HUES48 (cell line): ENCODE results near the gene OR4N5.
A peak's percentile ranks its signal among the peaks of the same experiment; 100 is the strongest.
"Not testable (repeated sequence)": the region's sequence is repeated elsewhere in the genome, so short reads cannot be mapped to it uniquely, and the experiment has no call there.

Experiments used
- H3K27ac ChIP-seq: one replicate; pipeline ENCODE4 v1.7.0; 2013; ENCODE audit warnings: low read depth, low read length, inconsistent platforms
- H3K27me3 ChIP-seq: 2 replicates; pipeline ENCODE4 v1.6.1; 2013; ENCODE audit warnings: mild to moderate bottlenecking, low read length; ENCODE audit not compliant: control insufficient read depth, insufficient read depth
- H3K36me3 ChIP-seq: 2 replicates; pipeline ENCODE4 v1.6.1; 2013; ENCODE audit warnings: low read length; ENCODE audit not compliant: control insufficient read depth, insufficient read depth
- H3K4me1 ChIP-seq: 2 replicates; pipeline ENCODE4 v1.6.1; 2013; ENCODE audit warnings: mild to moderate bottlenecking, low read length; ENCODE audit not compliant: control insufficient read depth, insufficient read depth
- H3K4me3 ChIP-seq: 2 replicates; pipeline ENCODE4 v1.5.1; 2013; ENCODE audit warnings: mild to moderate bottlenecking, low read depth, low read length
- H3K9ac ChIP-seq: 2 replicates; pipeline ENCODE4 v1.6.1; 2013; ENCODE audit warnings: mild to moderate bottlenecking, low read depth, low read length, moderate library complexity
- H3K9me3 ChIP-seq: 2 replicates; pipeline ENCODE4 v1.6.1; 2013; ENCODE audit warnings: low read length; ENCODE audit not compliant: control insufficient read depth, insufficient read depth

OR4N5 gene, protein sequence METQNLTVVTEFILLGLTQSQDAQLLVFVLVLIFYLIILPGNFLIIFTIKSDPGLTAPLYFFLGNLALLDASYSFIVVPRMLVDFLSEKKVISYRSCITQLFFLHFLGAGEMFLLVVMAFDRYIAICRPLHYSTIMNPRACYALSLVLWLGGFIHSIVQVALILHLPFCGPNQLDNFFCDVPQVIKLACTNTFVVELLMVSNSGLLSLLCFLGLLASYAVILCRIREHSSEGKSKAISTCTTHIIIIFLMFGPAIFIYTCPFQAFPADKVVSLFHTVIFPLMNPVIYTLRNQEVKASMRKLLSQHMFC

DNA sequence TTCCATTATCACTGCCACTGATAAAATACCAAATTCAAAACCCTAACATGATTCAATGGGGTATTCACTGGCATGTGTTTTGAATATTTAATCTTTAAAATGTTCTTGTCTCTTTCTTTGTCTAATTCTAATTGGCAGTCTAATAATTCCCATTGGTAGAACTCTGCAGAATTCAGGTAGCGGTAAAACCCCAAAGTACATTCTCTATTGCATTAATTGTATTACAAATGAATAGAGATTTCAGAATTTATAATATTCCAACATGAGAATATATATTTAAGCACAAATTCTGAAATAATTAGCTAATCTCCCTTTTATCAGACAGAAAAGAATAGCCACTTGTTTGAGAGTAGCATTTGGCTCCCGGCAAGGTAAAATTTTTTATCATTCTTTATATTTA is at the start of gene OR4N5:
Gene OR4N5, plus strand, starts transcription at position 301 of the 400 bp plus-strand sequence. CDS start 4,916 bp downstream, outside the sequence.
- Histone ChIP-seq H3K27me3 (no peaks in the 10 kb centered on the region), H3K27ac (no peak within 1 kb of the TSS), H3K9ac (no peak within 1 kb of the TSS), H3K9me3 (peaks cover 91% of the 10 kb centered on the region), H3K4me3 (no peak within 1 kb of the TSS), H3K36me3 (no peaks in the 10 kb centered on the region), H3K4me1 (no peaks in the 10 kb centered on the region)

GRCh38 chr14:20092050-20092449 is 46.6 kb upstream of the OR4N5 start:
- H3K27me3 ChIP-seq = no peaks in the 10 kb centered on the region
- H3K36me3 ChIP-seq = no peaks in the 10 kb centered on the region
- H3K27ac ChIP-seq = no peak overlapping the region
- H3K4me3 ChIP-seq = no peak overlapping the region
- H3K9ac ChIP-seq = no peak overlapping the region
- no peaks in the 10 kb centered on the region for H3K4me1 ChIP-seq
- peaks cover 80% of the 10 kb centered on the region for H3K9me3 ChIP-seq

DNA sequence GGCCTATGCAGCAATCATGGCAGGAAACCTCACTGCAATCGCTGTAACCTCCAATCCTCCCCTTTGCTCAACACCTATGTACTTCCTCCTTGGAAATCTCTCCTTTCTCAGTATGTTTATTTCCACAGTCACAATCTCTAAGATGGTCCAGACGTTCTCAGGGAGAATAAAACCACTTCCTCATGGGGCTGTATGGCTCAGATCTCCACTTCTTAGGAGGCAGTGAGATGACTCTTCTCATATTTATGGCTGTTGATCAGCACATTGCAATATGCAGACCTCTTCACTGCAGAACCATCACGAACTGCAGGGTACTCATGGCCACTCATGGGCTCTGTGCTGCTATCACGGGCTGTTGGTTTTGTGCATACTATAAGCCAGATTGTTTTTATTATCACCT is 45.2 kb upstream of the OR4N5 start:
- H3K9me3 ChIP-seq = peaks cover 90% of the 10 kb centered on the region
- H3K4me1 ChIP-seq = no peaks in the 10 kb centered on the region
- H3K27me3 ChIP-seq = no peaks in the 10 kb centered on the region
- H3K36me3 ChIP-seq = no peaks in the 10 kb centered on the region
- peak overlapping the region; percentile 14; the same call in 1 of the 2 replicates for H3K4me3 ChIP-seq
- no peak overlapping the region for H3K9ac ChIP-seq
- H3K27ac ChIP-seq = no peak overlapping the region

GRCh38 chr14:20098926-20099770 is 39.5 kb upstream of the OR4N5 start:
- not testable (repeated sequence) for H3K36me3 ChIP-seq, H3K4me3 ChIP-seq

GRCh38 chr14:20110438-20110837 is 28.2 kb upstream of the OR4N5 start, which contains the start of gene OR4K17:
Gene OR4K17 (plus strand): TSS chr14:20110739. CDS start chr14:20117500, 6,761 bp downstream.
- H3K9ac ChIP-seq = no peak within 1 kb of the TSS
- peaks cover 54% of the 10 kb centered on the region for H3K9me3 ChIP-seq
- H3K36me3 ChIP-seq = no peaks in the 10 kb centered on the region
- no peak within 1 kb of the TSS for H3K27ac ChIP-seq
- H3K27me3 ChIP-seq = no peaks in the 10 kb centered on the region
- H3K4me1 ChIP-seq = no peaks in the 10 kb centered on the region
- H3K4me3 ChIP-seq = no peak within 1 kb of the TSS

More at GRCh38 chr14:20098926-20099770, 39.5 kb upstream of the OR4N5 start:
- not testable (repeated sequence) for H3K27ac ChIP-seq, H3K27me3 ChIP-seq, H3K4me1 ChIP-seq, H3K9ac ChIP-seq
- H3K9me3 ChIP-seq = peaks cover 75% of the 10 kb centered on the region

DNA sequence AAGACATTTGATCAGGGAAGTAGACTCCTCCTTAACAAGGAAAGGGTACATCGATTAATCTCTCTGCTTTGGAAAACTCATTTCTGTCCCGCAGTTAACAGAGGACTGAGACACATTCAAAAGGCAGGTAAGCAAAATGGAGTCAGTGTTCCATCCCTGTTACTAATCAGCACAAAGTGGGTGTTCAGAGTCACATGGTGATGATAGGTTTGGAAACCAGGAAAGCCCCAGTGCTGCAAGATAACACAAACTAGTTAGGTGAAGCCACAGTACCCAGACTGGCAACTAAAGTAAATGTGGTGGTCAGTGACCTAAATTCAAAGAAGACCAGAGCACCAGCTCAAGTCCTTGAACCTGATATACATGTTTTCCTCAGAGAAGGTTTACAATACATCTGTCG is 26.3 kb upstream of the OR4N5 start:
- H3K27me3 ChIP-seq = no peaks in the 10 kb centered on the region

DNA sequence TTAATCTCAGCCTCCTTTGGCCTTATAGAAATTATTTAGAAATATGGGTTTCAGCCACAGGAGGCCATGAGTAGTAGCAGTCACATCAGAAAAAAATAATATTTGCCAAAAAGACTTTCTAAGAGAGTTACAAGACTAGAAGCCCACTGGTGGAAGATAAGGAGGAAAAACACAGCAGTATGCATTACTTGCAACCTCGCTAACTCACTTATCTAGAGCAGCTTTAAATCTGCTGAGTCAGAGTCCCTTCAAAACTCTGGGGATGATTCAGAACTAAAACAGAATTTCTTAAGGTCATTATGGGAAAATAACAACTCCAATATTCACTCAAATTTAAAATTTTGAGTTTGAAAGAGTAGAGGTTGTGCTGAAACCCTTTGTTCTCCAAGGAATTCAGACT is 21.9 kb upstream of the OR4N5 start:
- H3K27ac ChIP-seq = no peak overlapping the region

More for the DNA sequence above, 26.3 kb upstream of the OR4N5 start:
- no peaks in the 10 kb centered on the region for H3K36me3 ChIP-seq
- peaks cover 73% of the 10 kb centered on the region for H3K9me3 ChIP-seq
- no peak overlapping the region for H3K9ac ChIP-seq
- no peak overlapping the region for H3K4me3 ChIP-seq
- H3K4me1 ChIP-seq = no peaks in the 10 kb centered on the region
- H3K27ac ChIP-seq = no peak overlapping the region

GRCh38 chr14:20118795-20119194 is 19.8 kb upstream of the OR4N5 start:
- no peaks in the 10 kb centered on the region for H3K4me1 ChIP-seq
- H3K27me3 ChIP-seq = no peaks in the 10 kb centered on the region
- no peak overlapping the region for H3K27ac ChIP-seq
- H3K4me3 ChIP-seq = no peak overlapping the region
- H3K9me3 ChIP-seq = peaks cover 94% of the 10 kb centered on the region
- no peaks in the 10 kb centered on the region for H3K36me3 ChIP-seq
- no peak overlapping the region for H3K9ac ChIP-seq

More for the DNA sequence above, 21.9 kb upstream of the OR4N5 start:
- Histone ChIP-seq H3K4me1 (no peaks in the 10 kb centered on the region), H3K36me3 (no peaks in the 10 kb centered on the region), H3K9ac (no peak overlapping the region), H3K27me3 (no peaks in the 10 kb centered on the region), H3K4me3 (no peak overlapping the region; the same call in 1 of the 2 replicates), H3K9me3 (peaks cover 94% of the 10 kb centered on the region)

GRCh38 chr14:20143911-20144310 is 5.3 kb downstream of the OR4N5 start:
- H3K9me3 ChIP-seq = peaks cover 91% of the 10 kb centered on the region
- H3K4me3 ChIP-seq = no peak overlapping the region
- H3K27me3 ChIP-seq = no peaks in the 10 kb centered on the region

DNA sequence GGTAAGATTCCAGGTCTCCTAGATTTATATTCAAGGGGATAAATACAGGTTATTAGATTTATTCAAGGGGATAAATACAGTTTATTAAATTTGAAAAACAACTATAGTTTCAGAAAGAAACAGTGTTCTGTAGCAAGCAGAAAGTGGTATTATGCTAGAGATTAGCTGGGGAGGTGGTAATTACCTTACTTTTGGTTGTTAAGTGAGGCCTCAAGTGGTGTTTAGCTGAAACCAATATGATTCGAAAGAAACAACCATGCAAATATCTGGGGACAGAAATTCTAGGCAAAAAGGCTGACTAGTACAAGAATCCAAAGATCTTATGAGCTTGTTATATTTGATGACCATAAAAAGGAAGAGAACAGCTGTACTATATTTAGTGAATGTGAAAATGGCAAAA is 6.2 kb downstream of the OR4N5 start:
- H3K9me3 ChIP-seq = peaks cover 91% of the 10 kb centered on the region
- no peak overlapping the region for H3K9ac ChIP-seq

More at GRCh38 chr14:20143911-20144310, 5.3 kb downstream of the OR4N5 start:
- H3K9ac ChIP-seq = no peak overlapping the region
- H3K27ac ChIP-seq = no peak overlapping the region
- H3K36me3 ChIP-seq = no peaks in the 10 kb centered on the region
- H3K4me1 ChIP-seq = no peaks in the 10 kb centered on the region

GRCh38 chr14:20164462-20164861 is 25.8 kb downstream of the OR4N5 start:
- peaks cover 87% of the 10 kb centered on the region for H3K9me3 ChIP-seq
- no peak overlapping the region for H3K27ac ChIP-seq
- no peaks in the 10 kb centered on the region for H3K36me3 ChIP-seq
- no peak overlapping the region for H3K9ac ChIP-seq
- no peak overlapping the region for H3K4me3 ChIP-seq
- no peaks in the 10 kb centered on the region for H3K27me3 ChIP-seq
- no peaks in the 10 kb centered on the region for H3K4me1 ChIP-seq

More for the DNA sequence above, 6.2 kb downstream of the OR4N5 start:
- H3K4me1 ChIP-seq = no peaks in the 10 kb centered on the region
- no peak overlapping the region for H3K4me3 ChIP-seq
- no peaks in the 10 kb centered on the region for H3K36me3 ChIP-seq
- no peak overlapping the region for H3K27ac ChIP-seq
- no peaks in the 10 kb centered on the region for H3K27me3 ChIP-seq
